ENCODE results near the gene MRPS10. TPM values are rescaled to one million over a fixed set of nuclear protein-coding genes. Genes with fewer than 3 reads are reported as not detected.
A peak's percentile ranks its signal among the peaks of the same experiment; 100 is the strongest.
"Not testable (repeated sequence)": the region's sequence is repeated elsewhere in the genome, so short reads cannot be mapped to it uniquely, and the experiment has no call there.

Gene MRPS10
- total and polyA plus RNA-seq, 4 experiments from 2014 or later = 22.6 to 57.5 (median 32.7) TPM

GRCh38 chr6:42177514-42178364 lies 39.9 kb downstream of the MRPS10 start:
- no peaks in the 10 kb centered on the region for H3K36me3 Mint-ChIP-seq
- no peaks in the 10 kb centered on the region for H3K4me1 ChIP-seq (ENCODE audit: insufficient read depth, low read length)
- peaks cover 0 to 6% (median 0%) of the 10 kb centered on the region in 4 donors for H3K4me1 Mint-ChIP-seq
- ChIA-PET CTCF (ENCODE audit: partially characterized antibody) (interaction anchor here (1.0 kb wide), 1 partner anchor 14 kb away, joined by 3 read pairs; no protein-coding TSS in a partner anchor), POLR2A (ENCODE audit: partially characterized antibody) (no interaction called here)
- intact Hi-C loops (cut with micrococcal nuclease) = no loop called here
- H3K9me3 ChIP-seq (ENCODE audit: control insufficient read depth in 1 of 2, low read length in 2 of 2) = no peaks in the 10 kb centered on the region
- no peaks in the 10 kb centered on the region for H3K27me3 ChIP-seq (ENCODE audit: insufficient read depth, low read length)
- H3K27ac ChIP-seq (ENCODE audit: low read depth, low read length) = no peak overlapping the region
- peaks cover 0 to 7% of the 10 kb centered on the region in 2 donors for H3K27me3 Mint-ChIP-seq
- no peak for DNase-seq
- H3K4me3 Mint-ChIP-seq = no peak overlapping the region
- peaks cover 0 to 2% (median 0%) of the 10 kb centered on the region in 8 donors for H3K9me3 Mint-ChIP-seq
- no peak overlapping the region for H3K4me3 ChIP-seq (ENCODE audit: low read length in 2 of 2)
- H3K27ac Mint-ChIP-seq = no peak overlapping the region
- H3K36me3 ChIP-seq (ENCODE audit: insufficient read depth, low read length) = no peaks in the 10 kb centered on the region

GRCh38 chr6:42176981-42177380 lies 40.7 kb downstream of the MRPS10 start:
- no peak overlapping the region for H3K4me3 ChIP-seq (ENCODE audit: low read length in 2 of 2)
- no peak for DNase-seq
- no peaks in the 10 kb centered on the region for H3K36me3 ChIP-seq (ENCODE audit: insufficient read depth, low read length)
- no peaks in the 10 kb centered on the region for H3K4me1 ChIP-seq (ENCODE audit: insufficient read depth, low read length)
- peaks cover 0 to 2% (median 0%) of the 10 kb centered on the region in 8 donors for H3K9me3 Mint-ChIP-seq
- H3K4me1 Mint-ChIP-seq = peaks cover 0 to 6% (median 0%) of the 10 kb centered on the region in 4 donors
- no peak overlapping the region for H3K4me3 Mint-ChIP-seq
- H3K27me3 Mint-ChIP-seq = peaks cover 0 to 7% of the 10 kb centered on the region in 2 donors
- ChIA-PET POLR2A (ENCODE audit: partially characterized antibody) (no interaction called here), CTCF (ENCODE audit: partially characterized antibody) (no interaction called here)
- H3K27ac ChIP-seq (ENCODE audit: low read depth, low read length) = no peak overlapping the region
- intact Hi-C loops (cut with micrococcal nuclease) = no loop called here
- H3K27me3 ChIP-seq (ENCODE audit: insufficient read depth, low read length) = no peaks in the 10 kb centered on the region
- H3K9me3 ChIP-seq (ENCODE audit: control insufficient read depth in 1 of 2, low read length in 2 of 2) = no peaks in the 10 kb centered on the region
- no peak overlapping the region for H3K27ac Mint-ChIP-seq
- no peaks in the 10 kb centered on the region for H3K36me3 Mint-ChIP-seq

GRCh38 chr6:42175860-42176259 lies 41.8 kb downstream of the MRPS10 start:
- Mint-ChIP-seq H3K9me3 (peaks cover 0 to 2% (median 0%) of the 10 kb centered on the region in 8 donors), H3K4me1 (peaks cover 0 to 6% (median 0%) of the 10 kb centered on the region in 4 donors), H3K27ac (no peak overlapping the region), H3K27me3 (peaks cover 0 to 5% of the 10 kb centered on the region in 2 donors), H3K4me3 (no peak overlapping the region), H3K36me3 (no peaks in the 10 kb centered on the region)
- POLR2A ChIA-PET (ENCODE audit: partially characterized antibody) = no interaction called here
- no peaks in the 10 kb centered on the region for H3K4me1 ChIP-seq (ENCODE audit: insufficient read depth, low read length)
- intact Hi-C loops (cut with micrococcal nuclease) = no loop called here
- no peak overlapping the region for H3K27ac ChIP-seq (ENCODE audit: low read depth, low read length)
- H3K4me3 ChIP-seq (ENCODE audit: low read length in 2 of 2) = no peak overlapping the region
- no peak for DNase-seq
- no peaks in the 10 kb centered on the region for H3K9me3 ChIP-seq (ENCODE audit: control insufficient read depth in 1 of 2, low read length in 2 of 2)
- no peaks in the 10 kb centered on the region for H3K36me3 ChIP-seq (ENCODE audit: insufficient read depth, low read length)
- CTCF ChIA-PET (ENCODE audit: partially characterized antibody) = interaction anchor here (1.0 kb wide), 1 partner anchor 8 kb away, joined by 3 read pairs; no protein-coding TSS in a partner anchor
- no peaks in the 10 kb centered on the region for H3K27me3 ChIP-seq (ENCODE audit: insufficient read depth, low read length)

GRCh38 chr6:42173101-42173500 lies 44.6 kb downstream of the MRPS10 start, which contains the start of gene GUCA1A:
TSS of gene GUCA1A (plus strand) at chr6:42173364. CDS start at chr6:42173614, 250 bp downstream.
- peaks cover 0 to 2% (median 0%) of the 10 kb centered on the region in 8 donors for H3K9me3 Mint-ChIP-seq
- H3K4me1 Mint-ChIP-seq = peaks cover 0 to under 1% (median 0%) of the 10 kb centered on the region in 4 donors
- intact Hi-C loops (cut with micrococcal nuclease) = no loop called here
- ChIA-PET CTCF (ENCODE audit: partially characterized antibody) (interaction anchor here (1.4 kb wide), 1 partner anchor 9 kb away, joined by 3 read pairs; no protein-coding TSS in a partner anchor), POLR2A (ENCODE audit: partially characterized antibody) (no interaction called here)
- H3K36me3 ChIP-seq (ENCODE audit: insufficient read depth, low read length) = no peaks in the 10 kb centered on the region
- no peaks in the 10 kb centered on the region for H3K27me3 ChIP-seq (ENCODE audit: insufficient read depth, low read length)
- H3K27ac Mint-ChIP-seq = peak within 1 kb of the TSS in 1 of 7 donors; percentile 48
- H3K36me3 Mint-ChIP-seq = no peaks in the 10 kb centered on the region
- no peak within 1 kb of the TSS for H3K4me3 ChIP-seq (ENCODE audit: low read length in 2 of 2)
- no peaks in the 10 kb centered on the region for H3K9me3 ChIP-seq (ENCODE audit: control insufficient read depth in 1 of 2, low read length in 2 of 2)
- DNase-seq = no peak
- no peaks in the 10 kb centered on the region for H3K4me1 ChIP-seq (ENCODE audit: insufficient read depth, low read length)
- H3K27me3 Mint-ChIP-seq = no peaks in the 10 kb centered on the region
- H3K4me3 Mint-ChIP-seq = no peak within 1 kb of the TSS
- no peak within 1 kb of the TSS for H3K27ac ChIP-seq (ENCODE audit: low read depth, low read length)

- DNase-seq = no peak
- Histone ChIP-seq H3K27ac (ENCODE audit: low read depth, low read length) (no peak overlapping the region), H3K27me3 (ENCODE audit: insufficient read depth, low read length) (no peaks in the 10 kb centered on the region), H3K4me1 (ENCODE audit: insufficient read depth, low read length) (no peaks in the 10 kb centered on the region), H3K9me3 (ENCODE audit: control insufficient read depth in 1 of 2, low read length in 2 of 2) (no peaks in the 10 kb centered on the region), H3K4me3 (ENCODE audit: low read length in 2 of 2) (no peak overlapping the region), H3K36me3 (ENCODE audit: insufficient read depth, low read length) (no peaks in the 10 kb centered on the region)
- no peak overlapping the region for H3K27ac Mint-ChIP-seq
- no peaks in the 10 kb centered on the region for H3K36me3 Mint-ChIP-seq
- peaks cover 0 to 2% (median 0%) of the 10 kb centered on the region in 8 donors for H3K9me3 Mint-ChIP-seq
- no peaks in the 10 kb centered on the region for H3K27me3 Mint-ChIP-seq
- H3K4me1 Mint-ChIP-seq = no peaks in the 10 kb centered on the region
- intact Hi-C loops (cut with micrococcal nuclease) = no loop called here
- POLR2A ChIA-PET (ENCODE audit: partially characterized antibody) = no interaction called here
- CTCF ChIA-PET (ENCODE audit: partially characterized antibody) = no interaction called here
- no peak overlapping the region for H3K4me3 Mint-ChIP-seq
Observed at GRCh38 chr6:42171813-42172581, 45.7 kb downstream of the MRPS10 start.

GRCh38 chr6:42169780-42170179 lies 47.9 kb downstream of the MRPS10 start:
- DNase-seq; H3K4me1 ChIP-seq (ENCODE audit: insufficient read depth, low read length); H3K4me3 Mint-ChIP-seq; H3K36me3 Mint-ChIP-seq; H3K36me3 ChIP-seq (ENCODE audit: insufficient read depth, low read length); H3K27me3 Mint-ChIP-seq; H3K4me3 ChIP-seq (ENCODE audit: low read length in 2 of 2); intact Hi-C loops (cut with micrococcal nuclease); H3K27ac Mint-ChIP-seq; H3K9me3 ChIP-seq (ENCODE audit: control insufficient read depth in 1 of 2, low read length in 2 of 2); H3K9me3 Mint-ChIP-seq; H3K27me3 ChIP-seq (ENCODE audit: insufficient read depth, low read length); H3K4me1 Mint-ChIP-seq; H3K27ac ChIP-seq (ENCODE audit: low read depth, low read length): not testable (repeated sequence)
- POLR2A ChIA-PET (ENCODE audit: partially characterized antibody) = interaction anchor here (0.6 kb wide), 1 partner anchor 11 kb away, joined by 5 read pairs; no protein-coding TSS in a partner anchor
- CTCF ChIA-PET (ENCODE audit: partially characterized antibody) = interaction anchor here (1.0 kb wide), 1 partner anchor 388 kb away, joined by 4 read pairs; no protein-coding TSS in a partner anchor

- intact Hi-C loops (cut with micrococcal nuclease) = no loop called here
- H3K27me3 ChIP-seq (ENCODE audit: insufficient read depth, low read length) = no peaks in the 10 kb centered on the region
- no peak for DNase-seq
- H3K27ac ChIP-seq (ENCODE audit: low read depth, low read length) = no peak overlapping the region
- H3K36me3 ChIP-seq (ENCODE audit: insufficient read depth, low read length) = no peaks in the 10 kb centered on the region
- H3K4me3 ChIP-seq (ENCODE audit: low read length in 2 of 2) = no peak overlapping the region
- H3K4me1 ChIP-seq (ENCODE audit: insufficient read depth, low read length) = no peaks in the 10 kb centered on the region
- H3K9me3 ChIP-seq (ENCODE audit: control insufficient read depth in 1 of 2, low read length in 2 of 2) = no peaks in the 10 kb centered on the region
- Mint-ChIP-seq H3K27ac (no peak overlapping the region), H3K9me3 (peaks cover 0 to 2% (median 0%) of the 10 kb centered on the region in 8 donors), H3K36me3 (no peaks in the 10 kb centered on the region), H3K4me3 (peak overlapping the region in 1 of 8 donors; percentile 66), H3K4me1 (peaks cover 0 to 8% (median 2%) of the 10 kb centered on the region in 4 donors), H3K27me3 (peaks cover 0 to 5% of the 10 kb centered on the region in 2 donors)
- ChIA-PET CTCF (ENCODE audit: partially characterized antibody) (interaction anchor here (0.7 to 2.3 kb wide), 5 partner anchors 17 to 387 kb away, joined by 3 to 10 read pairs (median 3); no protein-coding TSS in a partner anchor), POLR2A (ENCODE audit: partially characterized antibody) (no interaction called here)
Observed at GRCh38 chr6:42168650-42169049, 49.0 kb downstream of the MRPS10 start.

Measured in CD4-positive, alpha-beta memory T cell (primary cell).